Measurements from ENCODE around the gene ALPI.
"Not testable (repeated sequence)": the region's sequence is repeated elsewhere in the genome, so short reads cannot be mapped to it uniquely, and the experiment has no call there.

DNA sequence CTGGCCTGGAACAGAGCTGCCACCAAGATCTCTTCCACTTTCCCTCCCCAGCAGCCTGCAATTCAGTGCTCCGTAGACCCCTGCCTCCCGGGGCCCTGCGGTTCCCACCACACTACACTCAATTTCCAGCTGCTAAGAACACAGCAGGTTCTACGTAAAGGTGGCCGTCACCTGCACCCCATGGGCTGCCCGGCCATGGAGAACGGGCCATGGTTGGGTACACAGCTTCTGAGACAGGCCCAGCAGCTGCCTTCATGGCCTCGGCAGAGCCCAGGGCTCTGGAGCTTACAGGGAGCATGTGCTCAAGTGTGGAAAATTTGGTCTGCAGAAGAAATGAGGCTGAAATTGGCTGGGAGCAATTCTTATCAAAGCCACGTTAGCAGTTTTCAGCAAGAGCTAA, 22.3 kb upstream of the ALPI start:
- TF ChIP-seq POLR2AphosphoS5 (IDR thresholded peaks at IDR 0.05); POLR2A (IDR thresholded peaks at IDR 0.05; ENCODE audit: low read depth); EP300 (IDR thresholded peaks at IDR 0.05): not testable (repeated sequence)

Data from esophagus muscularis mucosa (tissue), 3 donors.